Ovary (tissue), 3 donors: ENCODE measurements around the gene ZNG1A.
"Not testable (repeated sequence)": the region's sequence is repeated elsewhere in the genome, so short reads cannot be mapped to it uniquely, and the experiment has no call there.

Experiments used
- POLR2A ChIP-seq: fragments of 450-650 bp; IDR thresholded peaks from one replicate; pipeline ENCODE4 v1.6.1; 2017; ENCODE audit warnings: antibody characterized with exemption, mild to moderate bottlenecking, moderate library complexity
- TF ChIP-seq, protein P1 (sequence below), 3 donors: fragments of 450-650 bp in 2 of 3; fragments of 200-600 bp in 1 of 3; IDR thresholded peaks; one replicate each; pipeline versions ENCODE4 v1.5.1 to v1.8.0; 2016 to 2022; ENCODE audit warnings: antibody characterized with exemption in 3 of 3, mild to moderate bottlenecking in 1 of 3
- donor health status: DM: no; HTN: no; CAD: no.

DNA sequence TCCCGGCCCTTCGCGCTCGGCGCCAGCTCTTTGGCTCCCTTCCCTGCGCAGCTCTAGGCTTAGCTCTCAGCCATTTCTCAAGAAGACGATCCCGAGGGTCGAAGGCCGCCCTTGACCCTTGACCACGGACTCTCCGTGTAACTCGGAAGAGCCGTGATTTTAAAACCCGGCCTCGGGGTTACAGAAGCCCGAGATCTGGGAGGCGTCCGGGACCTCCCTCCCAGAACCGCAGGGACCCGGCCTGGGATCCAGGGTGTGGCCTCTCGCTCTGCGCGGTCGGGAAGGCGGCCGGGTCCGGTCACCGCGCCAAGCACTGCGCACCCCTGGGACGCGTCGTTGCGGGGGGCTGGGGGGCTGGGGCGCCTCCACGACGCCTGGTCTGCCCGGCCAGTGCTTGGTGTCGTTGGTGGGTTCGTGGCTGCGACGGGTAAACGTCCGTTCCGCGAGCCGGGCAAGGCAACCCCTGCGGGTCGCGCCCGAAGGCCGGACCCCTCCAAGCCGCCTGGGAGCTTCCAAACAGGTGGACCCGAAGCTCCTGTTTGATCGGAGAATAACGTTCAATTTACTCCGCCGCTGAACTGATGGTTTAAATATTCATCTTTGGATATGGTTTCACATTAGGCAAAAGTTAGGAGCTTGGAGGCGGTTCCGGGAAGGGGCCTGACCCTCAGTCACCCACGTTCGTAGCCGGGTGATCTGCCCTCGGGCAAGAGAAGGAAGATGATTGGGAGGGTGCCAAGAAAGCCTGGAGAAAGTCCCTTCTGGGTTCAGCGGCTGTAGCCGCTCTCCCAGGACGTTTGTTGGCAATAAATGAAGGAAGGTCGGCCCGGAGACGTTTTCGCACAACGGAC is 64.4 kb downstream of the ZNG1A start:
- TF ChIP-seq, protein P1, sequence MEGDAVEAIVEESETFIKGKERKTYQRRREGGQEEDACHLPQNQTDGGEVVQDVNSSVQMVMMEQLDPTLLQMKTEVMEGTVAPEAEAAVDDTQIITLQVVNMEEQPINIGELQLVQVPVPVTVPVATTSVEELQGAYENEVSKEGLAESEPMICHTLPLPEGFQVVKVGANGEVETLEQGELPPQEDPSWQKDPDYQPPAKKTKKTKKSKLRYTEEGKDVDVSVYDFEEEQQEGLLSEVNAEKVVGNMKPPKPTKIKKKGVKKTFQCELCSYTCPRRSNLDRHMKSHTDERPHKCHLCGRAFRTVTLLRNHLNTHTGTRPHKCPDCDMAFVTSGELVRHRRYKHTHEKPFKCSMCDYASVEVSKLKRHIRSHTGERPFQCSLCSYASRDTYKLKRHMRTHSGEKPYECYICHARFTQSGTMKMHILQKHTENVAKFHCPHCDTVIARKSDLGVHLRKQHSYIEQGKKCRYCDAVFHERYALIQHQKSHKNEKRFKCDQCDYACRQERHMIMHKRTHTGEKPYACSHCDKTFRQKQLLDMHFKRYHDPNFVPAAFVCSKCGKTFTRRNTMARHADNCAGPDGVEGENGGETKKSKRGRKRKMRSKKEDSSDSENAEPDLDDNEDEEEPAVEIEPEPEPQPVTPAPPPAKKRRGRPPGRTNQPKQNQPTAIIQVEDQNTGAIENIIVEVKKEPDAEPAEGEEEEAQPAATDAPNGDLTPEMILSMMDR (IDR thresholded peaks at IDR 0.05) = not testable (repeated sequence)
- not testable (repeated sequence) for TF ChIP-seq POLR2A
